ENCODE data around the gene CHST10. TPM values are rescaled to one million over a fixed set of nuclear protein-coding genes. Genes with fewer than 3 reads are reported as not detected.
A peak's percentile ranks its signal among the peaks of the same experiment; 100 is the strongest.
"Not testable (repeated sequence)": the region's sequence is repeated elsewhere in the genome, so short reads cannot be mapped to it uniquely, and the experiment has no call there.

The CHST10 gene
- total RNA-seq, 4 donors from 2014 or later, result 0.95 to 6.6 (median 2.8) TPM

- DNase-seq, result no peak
- H3K4me1 ChIP-seq, result no peaks in the 10 kb centered on the region
- no peaks in the 10 kb centered on the region for H3K9me3 ChIP-seq
- no peak overlapping the region for H3K4me3 ChIP-seq
- no peaks in the 10 kb centered on the region for H3K36me3 ChIP-seq
- no peaks in the 10 kb centered on the region for H3K27me3 ChIP-seq
- TF ChIP-seq POLR2A (IDR thresholded peaks at IDR 0.05) (no peak), CTCF (IDR thresholded peaks at IDR 0.05) (no peak)
- no peak overlapping the region for H3K27ac ChIP-seq
Observed at GRCh38 chr2:100383306-100383705, 34.2 kb downstream of the CHST10 start.

- Histone ChIP-seq H3K4me1 (no peaks in the 10 kb centered on the region), H3K4me3 (no peak overlapping the region), H3K36me3 (no peaks in the 10 kb centered on the region), H3K27ac (no peak overlapping the region), H3K9me3 (no peaks in the 10 kb centered on the region), H3K27me3 (no peaks in the 10 kb centered on the region)
- peak; percentile 60 to 89 (median 74) for TF ChIP-seq CTCF (IDR thresholded peaks at IDR 0.05)
- TF ChIP-seq POLR2A (IDR thresholded peaks at IDR 0.05), result no peak
- peak in 2 of 3 donors; percentile 81 to 86 for DNase-seq
Observed at GRCh38 chr2:100381240-100381639, 36.2 kb downstream of the CHST10 start.

GRCh38 chr2:100380681-100381080 lies 36.8 kb downstream of the CHST10 start:
- no peak for DNase-seq
- Histone ChIP-seq H3K27me3 (no peaks in the 10 kb centered on the region), H3K36me3 (no peaks in the 10 kb centered on the region), H3K4me3 (no peak overlapping the region), H3K27ac (no peak overlapping the region), H3K9me3 (no peaks in the 10 kb centered on the region), H3K4me1 (no peaks in the 10 kb centered on the region)
- TF ChIP-seq CTCF (IDR thresholded peaks at IDR 0.05) (no peak), POLR2A (IDR thresholded peaks at IDR 0.05) (no peak)

GRCh38 chr2:100376836-100377235 lies 40.6 kb downstream of the CHST10 start:
- no peaks in the 10 kb centered on the region for H3K36me3 ChIP-seq
- TF ChIP-seq CTCF (IDR thresholded peaks at IDR 0.05) (no peak), POLR2A (IDR thresholded peaks at IDR 0.05) (no peak)
- H3K27me3 ChIP-seq, result no peaks in the 10 kb centered on the region
- H3K4me1 ChIP-seq, result no peaks in the 10 kb centered on the region
- H3K27ac ChIP-seq, result no peak overlapping the region
- no peak for DNase-seq
- no peaks in the 10 kb centered on the region for H3K9me3 ChIP-seq
- no peak overlapping the region for H3K4me3 ChIP-seq

- TF ChIP-seq POLR2A (IDR thresholded peaks at IDR 0.05) (no peak), CTCF (IDR thresholded peaks at IDR 0.05) (no peak)
- Histone ChIP-seq H3K4me3 (no peak overlapping the region), H3K27me3 (no peaks in the 10 kb centered on the region), H3K36me3 (no peaks in the 10 kb centered on the region), H3K4me1 (no peaks in the 10 kb centered on the region), H3K27ac (no peak overlapping the region), H3K9me3 (no peaks in the 10 kb centered on the region)
- DNase-seq, result no peak
Observed at GRCh38 chr2:100367163-100367562, 50.3 kb downstream of the CHST10 start.

- no peaks in the 10 kb centered on the region for H3K27me3 ChIP-seq
- TF ChIP-seq CTCF (IDR thresholded peaks at IDR 0.05) (no peak), POLR2A (IDR thresholded peaks at IDR 0.05) (no peak)
- H3K4me1 ChIP-seq, result no peaks in the 10 kb centered on the region
- H3K9me3 ChIP-seq, result no peaks in the 10 kb centered on the region
- H3K27ac ChIP-seq, result no peak overlapping the region
- no peaks in the 10 kb centered on the region for H3K36me3 ChIP-seq
- no peak overlapping the region for H3K4me3 ChIP-seq
- no peak for DNase-seq
Observed at GRCh38 chr2:100365434-100365833, 52.0 kb downstream of the CHST10 start.

GRCh38 chr2:100362269-100362668 lies 55.2 kb downstream of the CHST10 start:
- H3K36me3 ChIP-seq, H3K27me3 ChIP-seq, H3K4me3 ChIP-seq, H3K9me3 ChIP-seq, DNase-seq, H3K27ac ChIP-seq, H3K4me1 ChIP-seq: not testable (repeated sequence)
